Activated CD8-positive, alpha-beta memory T cell treated with anti-CD3 and anti-CD28 coated beads for 36 hours (primary cell): ENCODE data around the gene SGCD. TPM values are rescaled to one million over a fixed set of nuclear protein-coding genes. Genes with fewer than 3 reads are reported as not detected.

Experiments used
- CTCF ChIA-PET: fragments of 350-600 bp; sonication (Branson Sonifier 250); formaldehyde crosslinking; loops from one replicate; lab custom pipeline; 2021; ENCODE audit warnings: antibody characterized with exemption; lab: Charles Lee
- POLR2A ChIA-PET: fragments of 350-600 bp; sonication (Branson Sonifier 250); formaldehyde crosslinking; loops from one replicate; lab custom pipeline; 2021; ENCODE audit warnings: antibody characterized with exemption; lab: Charles Lee
- total RNA-seq, 2 experiments: library from RNA; stranded (reverse); gene quantifications; one replicate each; pipeline ENCODE4 v1.2.3, GENCODE V29; 2021

SGCD gene
- total RNA-seq, 2 experiments from 2014 or later: 0.02 to 0.08 TPM

- ChIA-PET CTCF (interaction anchor here (0.6 kb wide), 1 partner anchor 574 kb away, joined by 3 read pairs; no protein-coding TSS in a partner anchor), POLR2A (no interaction called here)
Measured at GRCh38 chr5:156356238-156356637, 29.3 kb downstream of the SGCD start.

- CTCF ChIA-PET: no interaction called here
Measured at GRCh38 chr5:156359476-156359875, 32.5 kb downstream of the SGCD start.

GRCh38 chr5:156361436-156362109 lies 34.6 kb downstream of the SGCD start:
- CTCF ChIA-PET: no interaction called here
- POLR2A ChIA-PET: no interaction called here

More at GRCh38 chr5:156359476-156359875, 32.5 kb downstream of the SGCD start:
- POLR2A ChIA-PET: no interaction called here

- ChIA-PET CTCF (no interaction called here), POLR2A (no interaction called here)
Measured at GRCh38 chr5:156363861-156364260, 36.9 kb downstream of the SGCD start.

GRCh38 chr5:156366521-156366920 lies 39.6 kb downstream of the SGCD start:
- CTCF ChIA-PET: no interaction called here
- POLR2A ChIA-PET: no interaction called here

- POLR2A ChIA-PET: no interaction called here
Measured at GRCh38 chr5:156367597-156367996, 40.6 kb downstream of the SGCD start.

GRCh38 chr5:156375895-156376495 lies 49.0 kb downstream of the SGCD start:
- CTCF ChIA-PET: no interaction called here
- POLR2A ChIA-PET: no interaction called here

More at GRCh38 chr5:156367597-156367996, 40.6 kb downstream of the SGCD start:
- CTCF ChIA-PET: no interaction called here

GRCh38 chr5:156376751-156377150 lies 49.8 kb downstream of the SGCD start:
- ChIA-PET POLR2A (no interaction called here), CTCF (no interaction called here)

GRCh38 chr5:156378159-156378558 lies 51.2 kb downstream of the SGCD start:
- ChIA-PET CTCF (no interaction called here), POLR2A (no interaction called here)

GRCh38 chr5:156379206-156379605 lies 52.2 kb downstream of the SGCD start:
- ChIA-PET CTCF (no interaction called here), POLR2A (no interaction called here)

GRCh38 chr5:156380848-156381247 lies 53.9 kb downstream of the SGCD start:
- CTCF ChIA-PET: no interaction called here
- POLR2A ChIA-PET: no interaction called here

- POLR2A ChIA-PET: no interaction called here
- CTCF ChIA-PET: no interaction called here
Measured at GRCh38 chr5:156383510-156384265, 56.7 kb downstream of the SGCD start.

- CTCF ChIA-PET: no interaction called here
- POLR2A ChIA-PET: no interaction called here
Measured at GRCh38 chr5:156385416-156385815, 58.5 kb downstream of the SGCD start.

- CTCF ChIA-PET: no interaction called here
- POLR2A ChIA-PET: no interaction called here
Measured at GRCh38 chr5:156386976-156387375, 60.0 kb downstream of the SGCD start.

- ChIA-PET POLR2A (no interaction called here), CTCF (no interaction called here)
Measured at GRCh38 chr5:156387391-156387790, 60.4 kb downstream of the SGCD start.

GRCh38 chr5:156388233-156388632 lies 61.3 kb downstream of the SGCD start:
- CTCF ChIA-PET: no interaction called here
- POLR2A ChIA-PET: no interaction called here

GRCh38 chr5:156391139-156391538 lies 64.2 kb downstream of the SGCD start:
- ChIA-PET POLR2A (no interaction called here), CTCF (no interaction called here)

GRCh38 chr5:156393980-156394379 lies 67.0 kb downstream of the SGCD start:
- CTCF ChIA-PET: no interaction called here
- POLR2A ChIA-PET: no interaction called here

GRCh38 chr5:156394642-156395305 lies 67.8 kb downstream of the SGCD start:
- ChIA-PET POLR2A (no interaction called here), CTCF (no interaction called here)

- ChIA-PET CTCF (no interaction called here), POLR2A (no interaction called here)
Measured at GRCh38 chr5:156395306-156395675, 68.3 kb downstream of the SGCD start.
